GM18870 (cell line): ENCODE data around the gene C9orf40.

Experiments
- ATAC-seq: cut with Tn5 transposase; IDR thresholded peaks from one replicate; pipeline ENCODE4 v1.9.1; 2021; ENCODE audit warnings: moderate library complexity; ENCODE audit not compliant: unreplicated experiment

The C9orf40 gene

GRCh38 chr9:74942801-74943200 is 9.9 kb downstream of the C9orf40 start:
- ATAC-seq = no peak

GRCh38 chr9:74940600-74940999 is 12.1 kb downstream of the C9orf40 start:
- no peak for ATAC-seq

GRCh38 chr9:74935008-74935407 is 17.7 kb downstream of the C9orf40 start:
- ATAC-seq = no peak

DNA sequence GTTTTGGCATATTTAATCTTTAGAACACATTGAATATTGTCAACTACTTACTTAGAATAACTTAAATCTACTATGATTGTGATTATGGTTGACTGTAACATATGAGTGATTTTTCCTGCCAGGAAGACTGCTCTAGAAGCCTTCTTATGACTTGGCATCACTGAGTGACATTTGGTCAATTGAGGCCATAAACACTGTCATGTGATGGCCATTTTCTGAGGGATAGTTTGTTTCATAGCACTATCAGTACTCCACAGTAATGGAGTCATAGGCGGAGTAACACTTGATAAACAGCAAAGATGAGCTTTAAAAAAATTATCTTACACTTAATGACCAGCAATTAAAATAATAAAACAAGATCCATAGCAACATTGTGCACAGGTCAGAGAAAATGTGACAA is 31.0 kb downstream of the C9orf40 start:
- ATAC-seq = no peak

GRCh38 chr9:74920944-74921626 is 31.6 kb downstream of the C9orf40 start:
- no peak for ATAC-seq

DNA sequence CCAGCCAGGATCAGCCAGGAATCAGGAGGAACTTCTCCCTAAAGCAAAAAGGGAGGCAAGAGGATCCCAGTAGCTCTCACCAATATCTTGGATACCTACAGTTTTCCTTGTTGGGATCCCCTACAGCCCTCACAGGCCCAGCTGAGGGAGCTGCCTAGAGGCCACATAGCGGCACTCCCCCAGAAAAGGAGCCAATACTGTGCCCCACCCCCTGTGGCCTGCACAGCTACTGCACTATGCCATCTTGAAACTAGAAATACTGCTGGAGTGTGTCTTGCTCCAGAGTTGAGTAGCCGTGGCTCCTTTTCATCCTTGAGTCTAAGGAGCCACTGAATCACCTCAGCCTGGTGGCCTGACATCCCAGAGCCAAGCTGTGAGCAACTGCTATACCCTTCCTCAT is 42.7 kb downstream of the C9orf40 start:
- ATAC-seq = no peak

GRCh38 chr9:74908665-74909064 is 44.0 kb downstream of the C9orf40 start:
- no peak for ATAC-seq

DNA sequence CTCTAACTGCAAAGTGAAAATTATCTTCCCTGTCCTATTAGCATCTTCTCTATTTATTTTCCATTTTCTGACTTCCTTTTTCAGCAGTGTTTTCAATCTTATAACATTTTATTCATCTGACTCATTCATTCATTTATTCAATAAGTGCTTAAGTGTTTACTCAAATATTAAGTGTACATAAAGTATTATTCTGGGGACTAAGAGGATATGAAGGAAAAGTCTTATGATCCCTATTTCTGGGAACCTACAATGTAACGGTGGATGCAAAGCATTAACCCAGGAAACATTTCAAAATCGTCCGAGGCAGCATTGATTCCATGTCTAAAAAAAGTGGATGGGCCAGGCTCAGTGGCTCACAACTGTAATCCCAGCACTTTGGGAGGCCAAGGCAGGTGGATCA is 45.6 kb downstream of the C9orf40 start:
- ATAC-seq = no peak

- ATAC-seq = no peak
These were observed 51.7 kb downstream of the C9orf40 start for GRCh38 chr9:74901001-74901400.
